NT2/D1 (cell line): ENCODE measurements around the gene SAMD8.

ENCODE experiments used
- SUZ12 ChIP-seq: IDR thresholded peaks from 2 replicates; pipeline ENCODE4 v1.6.1; 2011; ENCODE audit not compliant: insufficient read length, insufficient read depth; ENCODE audit errors: extremely low read depth
- YY1 ChIP-seq: IDR thresholded peaks from 2 replicates; pipeline ENCODE4 v1.6.1; 2011; ENCODE audit not compliant: insufficient read length, insufficient read depth
- ZNF274 ChIP-seq: IDR thresholded peaks from 2 replicates; pipeline ENCODE4 v1.6.1; 2011; ENCODE audit warnings: mild to moderate bottlenecking, low read depth, low read length

DNA sequence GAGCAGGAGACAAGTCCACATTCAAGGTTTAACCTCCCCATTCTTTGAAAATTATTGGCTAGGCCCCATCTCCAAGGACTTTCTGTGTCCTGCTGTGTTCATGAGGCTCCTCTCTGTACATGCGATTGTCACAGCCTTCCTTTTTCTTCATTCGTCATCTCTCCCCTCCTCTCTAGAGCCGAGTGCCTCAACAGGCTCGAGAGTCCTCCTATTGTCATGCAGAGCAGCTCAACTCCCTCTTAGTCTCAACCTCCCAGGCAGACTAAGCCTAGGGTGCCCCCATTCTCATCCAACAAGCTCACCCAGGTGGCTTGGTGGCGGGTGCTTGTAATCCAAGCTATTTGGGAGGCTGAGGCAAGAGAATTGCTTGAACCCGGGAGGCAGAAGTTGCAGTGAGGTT is 35.1 kb upstream of the SAMD8 start:
- TF ChIP-seq YY1 (no peak), ZNF274 (no peak), SUZ12 (no peak)
